ENCODE measurements around the gene RIPPLY2.

- TF ChIP-seq CTCF (IDR thresholded peaks at IDR 0.05; ENCODE audit: low read depth, low read length) (no peak), POLR2A (IDR thresholded peaks at IDR 0.05; ENCODE audit: extremely low read depth, insufficient read length) (no peak), MAX (IDR thresholded peaks at IDR 0.05; ENCODE audit: low read depth, low read length) (no peak), MYC (IDR thresholded peaks at IDR 0.05; ENCODE audit: low read depth, low read length) (no peak)
These were observed 15.5 kb downstream of the RIPPLY2 start for GRCh38 chr6:83868639-83869038.

All from NB4 (cell line).